A549 (cell line): ENCODE results near the gene ENO1.
A peak's percentile ranks its signal among the peaks of the same experiment; 100 is the strongest.

Experiments
- CEBPB ChIP-seq, 2 experiments: fragments of >200 bp in 1 of 2; sonication (Bioruptor Twin) in 1 of 2; formaldehyde crosslinking in 1 of 2; IDR thresholded peaks; 2 replicates each; pipeline ENCODE4 v1.6.1; 2012 to 2016
- CTCF ChIP-seq: fragments of >200 bp; sonication (Bioruptor Twin); formaldehyde crosslinking; IDR thresholded peaks from 3 replicates; pipeline ENCODE4 v1.5.1; 2016
- EP300 ChIP-seq, 2 experiments: fragments of >200 bp; sonication (Bioruptor Twin); formaldehyde crosslinking; IDR thresholded peaks; 2 replicates in 1 of 2; 3 replicates in 1 of 2; pipeline ENCODE4 v1.6.1; 2016 to 2017
- HDAC2 ChIP-seq: fragments of 200-600 bp; sonication (generic); IDR thresholded peaks from 2 replicates; pipeline ENCODE4 v1.6.1; 2016
- JUN ChIP-seq, 2 experiments: fragments of >200 bp; sonication (Bioruptor Twin); formaldehyde crosslinking; IDR thresholded peaks; 2 replicates in 1 of 2; 3 replicates in 1 of 2; pipeline ENCODE4 v1.6.1; 2016 to 2017
- JUNB ChIP-seq: fragments of >200 bp; sonication (Bioruptor Twin); formaldehyde crosslinking; IDR thresholded peaks from 2 replicates; pipeline ENCODE4 v1.6.1; 2016
- NPAS2 ChIP-seq: fragments of 250-450 bp; sonication (Bioruptor Pico); IDR thresholded peaks from 2 replicates; pipeline ENCODE4 v1.8.0; 2022; ENCODE audit warnings: mild to moderate bottlenecking, moderate library complexity, borderline replicate concordance
- POLR2A ChIP-seq: IDR thresholded peaks from 2 replicates; pipeline ENCODE4 v1.6.1; 2012; ENCODE audit warnings: mild to moderate bottlenecking, low read length
- RFX5 ChIP-seq: fragments of 450-650 bp; IDR thresholded peaks from 2 replicates; pipeline ENCODE4 v1.7.1; 2014; ENCODE audit warnings: antibody characterized with exemption, mild to moderate bottlenecking, moderate library complexity
- USF2 ChIP-seq: fragments of 450-650 bp; IDR thresholded peaks from 2 replicates; pipeline ENCODE4 v1.6.1; 2014; ENCODE audit warnings: antibody characterized with exemption

- no peak for TF ChIP-seq CEBPB (IDR thresholded peaks at IDR 0.05)
- TF ChIP-seq NPAS2 (CRISPR knock-in tag): no peak
- TF ChIP-seq CTCF: peak; percentile 34; the same call in 1 of the 3 replicates
- no peak for TF ChIP-seq POLR2A
- TF ChIP-seq HDAC2: no peak
- TF ChIP-seq JUNB: no peak
- no peak for TF ChIP-seq RFX5
- no peak for TF ChIP-seq EP300 (IDR thresholded peaks at IDR 0.05)
- no peak; a peak in 1 of 5 replicates for TF ChIP-seq JUN (IDR thresholded peaks at IDR 0.05)
- no peak for TF ChIP-seq USF2
Measured at GRCh38 chr1:8871539-8871935, 6.9 kb downstream of the ENO1 start.
